ENCODE measurements around the gene PRDX3. TPM values are rescaled to one million over a fixed set of nuclear protein-coding genes. Genes with fewer than 3 reads are reported as not detected.

PRDX3 gene
- total and polyA plus RNA-seq, 8 donors: 27.1 to 87.4 (median 45.0) TPM

- ATAC-seq: no peak
- H3K4me1 ChIP-seq: no peaks in the 10 kb centered on the region
- intact Hi-C loops (cut with DNase I): no loop called here
- FAIRE-seq: no peak
- DNase-seq: no peak
- WGBS, 2 donors: 85 to 86% methylated on average over 13 of the region's 13 CpGs
- H3K36me3 ChIP-seq: peaks cover 0 to 41% (median 11%) of the 10 kb centered on the region in 3 donors
- no peak for TF ChIP-seq CTCF (IDR thresholded peaks at IDR 0.05)
- no peaks in the 10 kb centered on the region for H3K27me3 ChIP-seq
- no peak overlapping the region for H3K27ac ChIP-seq
- H3K4me3 ChIP-seq: no peak overlapping the region
- H3K9me3 ChIP-seq: no peaks in the 10 kb centered on the region
These were observed 28.9 kb downstream of the PRDX3 start for GRCh38 chr10:119149729-119150128.

- ATAC-seq (no peak), FAIRE-seq (no peak), DNase-seq (no peak)
- no peaks in the 10 kb centered on the region for H3K4me1 ChIP-seq
- no peaks in the 10 kb centered on the region for H3K27me3 ChIP-seq
- no peak overlapping the region for H3K4me3 ChIP-seq
- TF ChIP-seq CTCF (IDR thresholded peaks at IDR 0.05): no peak
- intact Hi-C loops (cut with DNase I): no loop called here
- H3K27ac ChIP-seq: no peak overlapping the region
- 94 to 95% methylated on average over 8 of the region's 8 CpGs for WGBS, 2 donors
- no peaks in the 10 kb centered on the region for H3K9me3 ChIP-seq
- H3K36me3 ChIP-seq: peaks cover 0 to 35% (median 6%) of the 10 kb centered on the region in 3 donors
These were observed 29.5 kb downstream of the PRDX3 start for GRCh38 chr10:119149157-119149556.

- Histone ChIP-seq H3K4me1 (no peaks in the 10 kb centered on the region), H3K36me3 (peaks cover 0 to 15% (median 0%) of the 10 kb centered on the region in 3 donors), H3K9me3 (no peaks in the 10 kb centered on the region), H3K27me3 (no peaks in the 10 kb centered on the region), H3K27ac (no peak overlapping the region), H3K4me3 (no peak overlapping the region)
- no peak for ATAC-seq
- TF ChIP-seq CTCF (IDR thresholded peaks at IDR 0.05): no peak
- no peak for FAIRE-seq
- 90 to 94% methylated on average over 10 of the region's 10 CpGs for WGBS, 2 donors
- intact Hi-C loops (cut with DNase I): no loop called here
- no peak for DNase-seq
These were observed 35.0 kb downstream of the PRDX3 start for GRCh38 chr10:119143657-119144056.

- Histone ChIP-seq H3K9me3 (no peaks in the 10 kb centered on the region), H3K27me3 (no peaks in the 10 kb centered on the region), H3K4me1 (no peaks in the 10 kb centered on the region), H3K4me3 (no peak overlapping the region), H3K27ac (no peak overlapping the region), H3K36me3 (no peaks in the 10 kb centered on the region)
- ATAC-seq (no peak), FAIRE-seq (no peak), DNase-seq (no peak)
- WGBS, 2 donors: 89 to 92% methylated on average over 21 of the region's 21 CpGs
- TF ChIP-seq CTCF (IDR thresholded peaks at IDR 0.05): no peak
- intact Hi-C loops (cut with DNase I): no loop called here
These were observed 37.9 kb downstream of the PRDX3 start for GRCh38 chr10:119140603-119141245.

- H3K4me1 ChIP-seq: no peaks in the 10 kb centered on the region
- H3K36me3 ChIP-seq: no peaks in the 10 kb centered on the region
- H3K4me3 ChIP-seq: no peak overlapping the region
- no peaks in the 10 kb centered on the region for H3K27me3 ChIP-seq
- intact Hi-C loops (cut with DNase I): no loop called here
- FAIRE-seq (no peak), DNase-seq (peak in 1 of 6 donors; percentile 50), ATAC-seq (peak in 3 of 4 donors; percentile 59 to 80 (median 65))
- 84 to 91% methylated on average over 13 of the region's 13 CpGs for WGBS, 2 donors
- H3K9me3 ChIP-seq: no peaks in the 10 kb centered on the region
- H3K27ac ChIP-seq: no peak overlapping the region
- peak in 2 of 4 donors; percentile 9 to 17 for TF ChIP-seq CTCF (IDR thresholded peaks at IDR 0.05)
These were observed 39.0 kb downstream of the PRDX3 start for GRCh38 chr10:119139464-119140067.

Data from pancreas (tissue), 10 donors.